ENCODE data around the gene ELMO3. TPM values are rescaled to one million over a fixed set of nuclear protein-coding genes. Genes with fewer than 3 reads are reported as not detected.

The ELMO3 gene
- total RNA-seq, 1 donor from 2014 or later = not detected

- Mint-ChIP-seq H3K9me3 (no peaks in the 10 kb centered on the region), H3K27me3 (ENCODE audit: insufficient read depth, low read depth) (peaks cover 59% of the 10 kb centered on the region), H3K4me1 (peaks cover 23% of the 10 kb centered on the region), H3K27ac (no peak overlapping the region), H3K4me3 (peak overlapping the region; percentile 82), H3K36me3 (peaks cover 2% of the 10 kb centered on the region)
- peak overlapping the region; percentile 87 for H3K4me2 ChIP-seq
- no peak for DNase-seq (ENCODE audit: low spot score)
- no peak overlapping the region for H2AFZ ChIP-seq (replicated peaks)
- H3K9ac ChIP-seq = no peak overlapping the region
- H3K4me1 ChIP-seq = peaks cover 11% of the 10 kb centered on the region
- H3K9me3 ChIP-seq (ENCODE audit: low read depth) = no peaks in the 10 kb centered on the region
- peaks cover 100% of the 10 kb centered on the region for H3K27me3 ChIP-seq
- peak overlapping the region; percentile 46 for H3K4me3 ChIP-seq
- peaks cover 37% of the 10 kb centered on the region for H3F3A ChIP-seq (ENCODE audit: low read depth)
- no peak overlapping the region for H3K27ac ChIP-seq
- no peaks in the 10 kb centered on the region for H3K36me3 ChIP-seq
- TF ChIP-seq EZH2phosphoT487 (IDR thresholded peaks at IDR 0.05) (no peak), EZH2 (IDR thresholded peaks at IDR 0.05) (no peak), CTCF (IDR thresholded peaks at IDR 0.05) (no peak)
- H3K79me2 ChIP-seq (ENCODE audit: low read depth) = no peaks in the 10 kb centered on the region
- H4K20me1 ChIP-seq (ENCODE audit: low read depth) = peaks cover 57% of the 10 kb centered on the region
Measured at GRCh38 chr16:67173323-67173722, 25.6 kb upstream of the ELMO3 start.

- H4K20me1 ChIP-seq (ENCODE audit: low read depth) = peaks cover 58% of the 10 kb centered on the region
- peaks cover 100% of the 10 kb centered on the region for H3K27me3 ChIP-seq
- peak overlapping the region; percentile 87 for H3K4me2 ChIP-seq
- H3K4me3 ChIP-seq = peak overlapping the region; percentile 46
- H3K4me1 ChIP-seq = peaks cover 11% of the 10 kb centered on the region
- no peaks in the 10 kb centered on the region for H3K36me3 ChIP-seq
- no peak overlapping the region for H3K9ac ChIP-seq
- Mint-ChIP-seq H3K9me3 (no peaks in the 10 kb centered on the region), H3K27me3 (ENCODE audit: insufficient read depth, low read depth) (peaks cover 57% of the 10 kb centered on the region), H3K36me3 (peaks cover 4% of the 10 kb centered on the region), H3K27ac (no peak overlapping the region), H3K4me3 (peak overlapping the region; percentile 82), H3K4me1 (peaks cover 28% of the 10 kb centered on the region)
- TF ChIP-seq EZH2 (IDR thresholded peaks at IDR 0.05) (peak; percentile 67), CTCF (IDR thresholded peaks at IDR 0.05) (peak; percentile 12), EZH2phosphoT487 (IDR thresholded peaks at IDR 0.05) (peak; percentile 46)
- no peaks in the 10 kb centered on the region for H3K9me3 ChIP-seq (ENCODE audit: low read depth)
- DNase-seq (ENCODE audit: low spot score) = peak; percentile 85
- no peak overlapping the region for H2AFZ ChIP-seq (replicated peaks)
- peaks cover 37% of the 10 kb centered on the region for H3F3A ChIP-seq (ENCODE audit: low read depth)
- no peaks in the 10 kb centered on the region for H3K79me2 ChIP-seq (ENCODE audit: low read depth)
- no peak overlapping the region for H3K27ac ChIP-seq
Measured at GRCh38 chr16:67173808-67174705, 24.9 kb upstream of the ELMO3 start.

GRCh38 chr16:67174706-67175231, 24.2 kb upstream of the ELMO3 start:
- Mint-ChIP-seq H3K4me3 (peak overlapping the region; percentile 30), H3K36me3 (peaks cover 4% of the 10 kb centered on the region), H3K4me1 (peaks cover 26% of the 10 kb centered on the region), H3K27ac (no peak overlapping the region), H3K9me3 (no peaks in the 10 kb centered on the region), H3K27me3 (ENCODE audit: insufficient read depth, low read depth) (peaks cover 57% of the 10 kb centered on the region)
- H3K27me3 ChIP-seq = peaks cover 98% of the 10 kb centered on the region
- H3K4me3 ChIP-seq = peak overlapping the region; percentile 46
- peaks cover 11% of the 10 kb centered on the region for H3K4me1 ChIP-seq
- no peaks in the 10 kb centered on the region for H3K79me2 ChIP-seq (ENCODE audit: low read depth)
- no peak overlapping the region for H2AFZ ChIP-seq (replicated peaks)
- TF ChIP-seq CTCF (IDR thresholded peaks at IDR 0.05) (no peak), EZH2phosphoT487 (IDR thresholded peaks at IDR 0.05) (no peak), EZH2 (IDR thresholded peaks at IDR 0.05) (no peak)
- no peak overlapping the region for H3K9ac ChIP-seq
- peak overlapping the region; percentile 87 for H3K4me2 ChIP-seq
- peaks cover 32% of the 10 kb centered on the region for H3F3A ChIP-seq (ENCODE audit: low read depth)
- H3K9me3 ChIP-seq (ENCODE audit: low read depth) = no peaks in the 10 kb centered on the region
- H4K20me1 ChIP-seq (ENCODE audit: low read depth) = peaks cover 64% of the 10 kb centered on the region
- no peaks in the 10 kb centered on the region for H3K36me3 ChIP-seq
- no peak overlapping the region for H3K27ac ChIP-seq
- no peak for DNase-seq (ENCODE audit: low spot score)

Measured in neural progenitor cell (in vitro differentiated cells).